Hematopoietic multipotent progenitor cell (in vitro differentiated cells): ENCODE measurements around the gene DDX18. TPM values are rescaled to one million over a fixed set of nuclear protein-coding genes. Genes with fewer than 3 reads are reported as not detected.
"Not testable (repeated sequence)": the region's sequence is repeated elsewhere in the genome, so short reads cannot be mapped to it uniquely, and the experiment has no call there.

Source experiments
- DNase-seq, 3 donors: peaks; one replicate each; pipeline ENCODE4 v3.0.0-alpha.2; 2011 to 2015; ENCODE audit warnings: low read depth in 2 of 3, low spot score in 2 of 3
- total RNA-seq: library from RNA; depleted of rRNA; stranded (reverse); fragments of >200 nt; gene quantifications from one replicate; pipeline ENCODE4 v1.2.3, GENCODE V29; 2012

DDX18 gene
- total RNA-seq: 29.4 TPM

- DNase-seq: peak; percentile 95 to 99 (median 98)
Measured at GRCh38 chr2:117814417-117815264, at the start of gene DDX18. Gene DDX18 (plus strand): TSS chr2:117814691. CDS start chr2:117814778, 87 bp downstream.

GRCh38 chr2:117770730-117771129, 43.8 kb upstream of the DDX18 start:
- DNase-seq: no peak

GRCh38 chr2:117771969-117772630, 42.4 kb upstream of the DDX18 start:
- DNase-seq: peak in 1 of 3 donors; percentile 33

- DNase-seq: no peak
Measured at GRCh38 chr2:117774716-117775115, 39.8 kb upstream of the DDX18 start.

DNA sequence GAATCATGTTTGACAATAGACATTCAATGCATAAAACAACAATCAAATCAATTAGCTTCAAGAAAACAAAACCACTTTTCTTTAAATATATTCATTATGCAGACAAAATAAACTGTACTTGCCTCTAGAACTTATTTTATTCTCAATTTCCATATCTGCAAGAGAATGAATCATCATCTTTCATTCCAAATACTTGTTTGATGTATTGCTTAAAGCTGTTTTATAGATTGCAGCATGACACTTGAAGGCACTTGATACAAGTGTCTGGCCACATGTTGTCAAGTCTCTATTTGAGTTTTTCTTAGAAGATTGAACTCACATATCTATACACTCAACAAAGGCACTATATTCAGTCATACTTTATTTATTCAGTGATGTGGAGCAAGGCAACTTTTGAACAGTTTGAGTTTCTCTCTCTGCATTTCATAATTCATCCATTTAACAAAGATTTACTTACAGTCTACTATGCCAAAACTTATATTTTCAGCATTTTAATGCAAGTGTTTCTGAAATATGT, 38.7 kb upstream of the DDX18 start:
- no peak for DNase-seq

DNA sequence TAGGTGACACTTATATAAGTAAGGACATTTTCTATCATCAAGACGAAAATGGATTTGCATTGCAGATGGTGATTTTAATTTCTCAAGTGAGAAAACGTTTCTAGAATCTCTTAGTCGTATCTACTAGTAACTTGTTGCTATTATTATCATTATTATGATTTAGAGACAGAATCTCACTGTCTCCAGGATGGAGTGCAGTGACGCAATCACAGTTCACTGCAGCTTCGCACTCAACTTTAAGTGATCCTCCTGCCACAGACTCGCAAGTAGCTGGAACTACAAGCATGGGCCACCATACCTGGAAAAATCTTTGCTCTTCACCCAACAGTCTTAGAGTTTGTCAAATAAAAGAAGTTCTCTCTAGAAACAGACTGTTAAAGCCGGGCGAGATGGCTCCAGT, 37.6 kb upstream of the DDX18 start:
- DNase-seq: no peak

DNA sequence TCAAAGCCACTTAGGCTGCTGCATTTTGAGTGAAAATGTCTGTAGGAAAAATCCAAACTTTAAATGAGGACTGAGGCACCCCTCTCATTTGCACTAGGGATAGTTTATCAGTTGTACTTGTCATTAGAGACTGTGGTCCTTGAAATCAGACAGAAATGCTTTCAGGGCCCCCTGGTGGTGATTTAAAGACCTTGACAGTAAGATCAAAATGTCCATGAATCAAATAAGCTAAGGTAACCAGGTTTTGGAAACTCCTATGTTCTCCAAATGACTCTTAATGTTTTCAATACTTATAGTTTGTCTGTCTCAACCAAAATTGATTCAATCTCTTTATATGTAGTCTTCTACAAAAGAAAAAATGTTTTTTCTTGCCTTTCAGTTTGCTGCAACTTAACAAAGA, 28.8 kb upstream of the DDX18 start:
- DNase-seq: peak in 2 of 3 donors; percentile 23 to 56

DNA sequence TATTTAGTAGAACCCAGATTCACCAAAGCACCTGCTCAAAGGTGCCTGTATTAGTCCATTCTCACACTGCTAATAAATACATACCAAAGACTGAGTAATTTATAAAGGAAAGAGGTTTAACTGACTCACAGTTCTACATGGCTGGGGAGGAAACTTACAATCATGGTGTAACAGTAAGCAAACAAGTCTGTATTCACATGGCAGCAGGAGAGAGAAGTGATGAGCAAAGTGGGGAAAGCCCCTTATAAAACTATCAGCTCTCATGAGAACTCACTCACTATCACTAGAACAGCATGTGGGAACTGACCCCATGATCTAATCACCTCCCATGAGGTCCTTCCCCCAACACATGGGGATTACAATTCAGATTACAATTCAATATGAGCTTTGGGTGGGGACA, 28.0 kb upstream of the DDX18 start:
- no peak for DNase-seq

- DNase-seq: no peak
Measured at GRCh38 chr2:117789505-117789904, 25.0 kb upstream of the DDX18 start.

DNA sequence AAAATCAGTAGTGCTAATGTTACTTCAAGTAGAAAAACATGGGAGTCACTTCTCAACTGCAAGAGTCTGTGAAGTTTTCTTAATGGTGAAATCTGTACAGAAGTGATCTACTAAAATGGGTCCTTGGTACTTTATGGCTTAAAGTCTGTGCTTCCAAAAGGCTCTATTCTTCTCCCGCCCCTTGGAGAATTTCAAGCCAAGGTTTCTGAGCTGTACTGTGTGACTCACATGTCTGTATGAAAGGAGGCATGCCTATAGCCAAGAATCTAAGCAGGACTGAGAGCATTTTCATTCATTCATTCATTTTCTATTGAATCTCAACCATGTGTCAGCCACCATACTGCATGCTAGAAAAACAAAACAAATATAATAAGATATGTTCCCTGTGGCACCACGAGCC, 19.8 kb upstream of the DDX18 start:
- no peak for DNase-seq

DNA sequence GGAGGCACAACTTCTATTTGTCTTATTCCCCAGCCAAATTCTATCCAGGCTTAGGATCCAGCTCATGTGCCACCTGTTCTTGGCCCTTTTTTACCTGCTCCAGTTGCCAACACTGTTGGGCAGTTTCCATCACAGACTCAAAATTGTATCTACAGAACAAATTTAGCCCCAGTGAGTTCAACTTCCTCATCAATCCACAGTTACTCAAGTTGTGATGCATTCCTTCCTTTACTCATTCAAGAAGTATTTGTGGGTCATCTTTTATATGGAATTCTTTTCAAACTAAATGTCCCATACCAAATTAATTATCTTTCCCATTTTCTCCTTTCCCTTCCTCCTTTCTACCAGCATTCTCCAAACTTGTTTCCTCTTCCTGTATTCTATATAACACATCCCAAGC, 12.7 kb upstream of the DDX18 start:
- DNase-seq: no peak

DNA sequence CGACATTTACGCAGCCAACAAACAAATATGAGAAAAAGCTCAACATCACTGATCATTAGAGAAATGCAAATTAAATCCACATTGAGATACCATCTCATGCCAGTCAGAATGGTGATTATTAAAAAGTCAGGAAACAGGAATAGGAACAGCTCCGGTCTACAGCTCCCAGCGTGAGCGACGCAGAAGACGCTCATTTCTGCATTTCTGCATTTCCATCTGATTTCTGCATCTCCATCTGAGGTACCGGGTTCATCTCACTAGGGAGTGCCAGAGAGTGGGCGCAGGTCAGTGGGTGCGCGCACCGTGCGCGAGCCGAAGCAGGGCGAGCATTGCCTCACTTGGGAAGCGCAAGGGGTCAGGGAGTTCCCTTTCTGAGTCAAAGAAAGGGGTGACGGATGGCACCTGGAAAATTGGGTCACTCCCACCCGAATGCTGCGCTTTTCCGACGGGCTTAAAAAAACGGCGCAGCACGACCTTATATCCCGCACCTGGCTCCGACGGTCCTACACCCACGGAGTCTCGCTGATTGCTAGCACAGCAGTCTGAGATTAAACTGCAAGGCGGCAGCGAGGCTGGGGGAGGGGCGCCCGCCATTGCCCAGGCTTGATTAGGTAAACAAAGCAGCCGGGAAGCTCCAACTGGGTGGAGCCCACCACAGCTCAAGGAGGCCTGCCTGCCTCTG, 10.7 kb upstream of the DDX18 start:
- not testable (repeated sequence) for DNase-seq

- DNase-seq: no peak
Measured at GRCh38 chr2:117812443-117812842, 2.0 kb upstream of the DDX18 start.

GRCh38 chr2:117815946-117816345, 1.5 kb downstream of the DDX18 start:
- DNase-seq: no peak

GRCh38 chr2:117818921-117819320, 4.4 kb downstream of the DDX18 start:
- DNase-seq: no peak

DNA sequence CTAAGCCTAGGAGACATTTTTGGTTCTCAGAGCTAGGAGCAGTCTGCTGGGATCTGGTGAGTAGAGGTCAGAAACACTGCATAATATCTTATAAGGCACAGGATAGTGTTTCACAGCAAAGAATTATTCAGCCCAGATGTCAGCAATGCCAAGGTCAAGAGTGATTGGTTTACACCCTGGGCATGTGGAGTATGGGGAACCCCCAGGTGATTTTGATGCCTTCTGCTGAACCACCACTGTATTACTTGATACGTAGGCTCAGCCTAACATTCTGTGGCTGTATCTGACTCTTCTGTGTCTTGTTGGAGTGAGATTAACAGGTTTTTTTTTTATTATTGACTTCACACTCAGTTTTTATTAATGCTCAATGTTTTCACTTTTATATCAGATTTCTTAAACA, 6.0 kb downstream of the DDX18 start:
- DNase-seq: no peak

- DNase-seq: no peak
Measured at GRCh38 chr2:117825437-117825836, 10.9 kb downstream of the DDX18 start.

- not testable (repeated sequence) for DNase-seq
Measured at GRCh38 chr2:117827464-117827863, 13.0 kb downstream of the DDX18 start.

DNA sequence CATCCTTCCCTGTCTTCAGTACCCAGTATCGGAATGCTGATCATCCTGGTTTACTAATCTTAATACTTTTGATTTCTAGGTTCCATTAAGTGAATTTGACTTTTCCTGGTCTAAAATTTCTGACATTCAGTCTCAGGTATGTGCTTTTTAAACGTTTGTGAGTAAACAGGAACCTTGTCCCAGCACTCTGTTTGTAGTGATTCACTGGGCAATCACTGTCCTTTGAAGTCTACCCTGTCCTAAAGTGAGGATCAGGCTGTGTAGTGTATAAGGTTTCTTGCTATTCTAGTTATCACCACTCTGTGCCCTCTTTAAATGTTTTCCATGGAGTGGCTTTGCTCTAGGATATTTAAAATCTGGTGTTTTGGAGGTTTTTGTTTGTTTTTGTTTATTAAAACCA, 14.4 kb downstream of the DDX18 start:
- DNase-seq: no peak

- DNase-seq: no peak
Measured at GRCh38 chr2:117832332-117832731, 17.8 kb downstream of the DDX18 start.

DNA sequence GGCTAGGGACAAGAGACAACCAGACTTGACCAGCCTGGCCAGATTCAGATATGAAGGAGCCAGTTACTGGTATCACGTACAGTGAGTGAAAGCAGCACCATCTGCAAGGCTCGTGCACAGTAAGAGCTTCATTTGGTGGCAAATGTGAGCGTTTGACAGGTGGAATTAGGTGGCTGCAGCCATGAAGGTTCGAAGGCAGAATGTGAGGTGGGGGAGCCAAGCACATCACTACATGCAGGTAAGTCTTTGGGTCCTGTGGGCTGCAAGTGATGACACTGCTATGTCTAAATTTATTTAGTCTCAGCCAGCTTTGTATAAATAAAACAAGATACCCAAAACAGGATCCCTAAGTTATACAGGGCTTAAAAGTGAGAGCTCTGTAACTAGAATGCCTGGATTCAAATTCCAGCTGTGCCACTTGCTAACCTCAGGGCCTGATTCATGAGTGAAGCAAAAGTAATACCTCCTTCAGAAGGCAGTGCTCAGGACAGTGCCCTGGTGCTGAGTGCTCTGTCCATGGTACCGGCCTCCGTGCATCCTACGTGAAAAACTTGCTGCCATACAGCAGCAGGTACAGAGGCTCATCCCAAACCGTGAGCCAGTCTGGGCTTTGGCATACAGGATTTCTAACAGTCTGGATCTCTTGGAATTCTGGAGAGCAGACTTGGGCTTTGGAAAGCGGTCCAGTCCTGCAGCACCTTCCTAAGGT, 18.6 kb downstream of the DDX18 start:
- peak in 1 of 3 donors; percentile 33 for DNase-seq
